Activated CD8-positive, alpha-beta memory T cell treated with anti-CD3 and anti-CD28 coated beads for 36 hours (primary cell): ENCODE results near the gene GDE1. TPM values are rescaled to one million over a fixed set of nuclear protein-coding genes. Genes with fewer than 3 reads are reported as not detected.

Experiments
- CTCF ChIA-PET: fragments of 350-600 bp; sonication (Branson Sonifier 250); formaldehyde crosslinking; loops from one replicate; lab custom pipeline; 2021; ENCODE audit warnings: antibody characterized with exemption; lab: Charles Lee
- POLR2A ChIA-PET: fragments of 350-600 bp; sonication (Branson Sonifier 250); formaldehyde crosslinking; loops from one replicate; lab custom pipeline; 2021; ENCODE audit warnings: antibody characterized with exemption; lab: Charles Lee
- total RNA-seq, 2 experiments: library from RNA; stranded (reverse); gene quantifications; one replicate each; pipeline ENCODE4 v1.2.3, GENCODE V29; 2021

The GDE1 gene
- total RNA-seq, 2 experiments from 2014 or later, result 28.4 to 28.6 TPM

DNA sequence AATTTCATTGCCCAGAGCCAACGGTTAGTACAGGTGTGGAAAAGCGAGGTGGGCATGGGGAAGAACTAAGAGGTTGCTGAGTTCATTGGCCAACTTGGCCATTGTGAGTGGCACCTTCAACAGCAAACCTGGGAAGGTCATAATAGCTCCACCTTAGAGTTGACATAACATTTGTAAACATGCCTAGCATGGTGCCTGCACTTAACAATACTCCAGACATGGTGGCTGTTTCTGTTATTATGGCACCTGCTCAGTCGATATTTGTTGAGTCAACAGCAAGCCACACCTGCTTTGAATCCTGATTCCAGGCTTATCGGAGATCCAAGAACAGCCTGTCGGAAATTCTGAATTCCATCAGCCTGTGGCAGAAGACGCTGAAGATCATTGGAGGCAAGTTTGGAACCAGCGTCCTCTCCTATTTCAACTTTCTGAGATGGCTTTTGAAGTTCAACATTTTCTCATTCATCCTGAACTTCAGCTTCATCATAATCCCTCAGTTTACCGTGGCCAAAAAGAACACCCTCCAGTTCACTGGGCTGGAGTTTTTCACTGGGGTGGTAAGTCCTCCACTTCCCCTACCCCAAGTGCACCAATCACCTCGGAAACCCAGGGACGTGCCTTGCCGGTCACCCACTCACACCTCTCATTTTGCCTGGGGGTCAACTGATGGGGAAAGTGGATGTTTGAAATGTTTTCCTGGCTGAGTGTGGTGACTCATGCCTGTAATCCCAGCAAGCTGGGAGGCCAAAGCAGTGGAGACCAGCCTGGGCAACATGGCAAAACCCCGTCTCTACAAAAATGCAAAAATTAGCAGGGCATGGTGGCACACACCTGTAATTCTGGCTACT, 58.2 kb downstream of the GDE1 start:
- ChIA-PET POLR2A (no interaction called here), CTCF (no interaction called here)

GRCh38 chr16:19460397-19460796, 61.5 kb downstream of the GDE1 start:
- POLR2A ChIA-PET, result no interaction called here
- CTCF ChIA-PET, result interaction anchor here (0.7 kb wide), 2 partner anchors 42 to 1405 kb away, joined by 3 to 4 read pairs; no protein-coding TSS in a partner anchor

- CTCF ChIA-PET, result no interaction called here
Measured at GRCh38 chr16:19458722-19459379, 63.0 kb downstream of the GDE1 start.

More at GRCh38 chr16:19458722-19459379, 63.0 kb downstream of the GDE1 start:
- POLR2A ChIA-PET, result no interaction called here

Other genes starting within 250 kb of the GDE1 start
- not detected for gene CLEC19A, start 236.4 kb downstream of the GDE1 start, total RNA-seq
- not detected for gene TMC5, start 104.2 kb downstream of the GDE1 start, total RNA-seq
- 10 to 100 TPM; 29.3 to 30.1 TPM for gene CCP110, start 1.8 kb upstream of the GDE1 start, total RNA-seq
- 10 to 100 TPM; 29.0 to 31.0 TPM for gene VPS35L, start 33.6 kb upstream of the GDE1 start, total RNA-seq
- 10 to 100 TPM; 32.1 to 33.9 TPM for gene KNOP1, start 196.1 kb upstream of the GDE1 start, total RNA-seq
- gene IQCK, start 196.2 kb upstream of the GDE1 start, total RNA-seq, result 1 to 10 TPM; 3.9 to 5.0 TPM